OCI-M1 (cell line): Measurements from ENCODE around the gene NFKB1.

Source experiments
- DNase-seq: peaks from one replicate; lab custom pipeline; 2025; lab: John Stamatoyannopoulos, UW

The NFKB1 gene

DNA sequence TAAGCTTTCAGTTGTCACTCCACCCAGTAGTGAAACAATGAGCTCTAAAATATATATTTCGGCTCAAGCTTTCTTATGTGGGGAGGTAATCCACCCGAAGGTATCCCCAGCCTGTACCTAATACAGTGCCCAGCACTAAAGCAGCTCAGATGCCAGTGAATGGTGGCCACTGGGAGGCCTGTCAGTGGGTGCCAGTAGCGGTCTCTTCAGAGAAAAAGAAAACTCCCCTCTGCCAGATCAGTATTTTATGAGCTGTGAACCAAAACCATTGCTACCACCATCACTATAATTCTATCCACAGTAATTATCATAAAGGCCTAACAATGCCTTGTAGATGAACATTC lies 835 bp upstream of the NFKB1 start:
- DNase-seq: peak; percentile 67

GRCh38 chr4:102501447-102501696 lies 213 bp downstream of the NFKB1 start:
- peak; percentile 79 for DNase-seq

DNA sequence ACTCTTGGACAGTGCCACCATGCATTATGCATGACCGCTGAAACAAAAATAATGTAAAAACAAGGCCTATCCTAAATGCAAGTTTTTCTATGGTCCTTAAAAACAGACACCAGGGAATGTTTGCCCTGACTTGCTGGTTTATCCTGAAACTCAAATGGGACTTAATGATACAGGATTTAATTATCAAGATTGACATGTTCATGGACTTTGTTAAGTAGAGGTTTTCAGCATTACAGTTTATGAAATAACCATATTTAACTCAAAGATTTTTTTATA lies 1.3 kb downstream of the NFKB1 start:
- DNase-seq: no peak

DNA sequence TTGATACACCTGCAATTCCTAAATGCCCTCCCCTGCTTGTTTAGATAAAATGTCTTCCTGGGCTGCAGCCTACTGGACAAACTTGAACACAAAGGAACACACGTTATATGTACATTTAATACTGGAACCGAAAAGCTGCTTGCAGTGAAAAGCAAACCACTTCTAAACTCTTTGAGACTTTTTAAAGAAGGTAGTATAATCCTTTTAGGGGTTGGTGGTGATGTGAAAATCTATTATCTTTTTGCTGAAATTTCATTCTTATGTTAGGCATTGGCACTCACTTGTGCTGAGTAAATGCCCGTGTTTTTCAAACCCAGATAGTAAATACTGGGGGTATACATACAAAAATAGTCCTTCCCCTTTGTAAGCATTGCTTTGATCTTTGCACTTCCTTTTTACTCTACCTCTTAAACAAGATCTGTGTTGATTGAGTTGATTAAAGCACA lies 2.2 kb downstream of the NFKB1 start:
- DNase-seq: peak; percentile 57

- DNase-seq: peak; percentile 63
Observed at GRCh38 chr4:102503831-102504786, 3.0 kb downstream of the NFKB1 start.

GRCh38 chr4:102504941-102505340 lies 3.8 kb downstream of the NFKB1 start:
- DNase-seq: no peak

- DNase-seq: no peak
Observed at GRCh38 chr4:102505708-102506107, 4.5 kb downstream of the NFKB1 start.

DNA sequence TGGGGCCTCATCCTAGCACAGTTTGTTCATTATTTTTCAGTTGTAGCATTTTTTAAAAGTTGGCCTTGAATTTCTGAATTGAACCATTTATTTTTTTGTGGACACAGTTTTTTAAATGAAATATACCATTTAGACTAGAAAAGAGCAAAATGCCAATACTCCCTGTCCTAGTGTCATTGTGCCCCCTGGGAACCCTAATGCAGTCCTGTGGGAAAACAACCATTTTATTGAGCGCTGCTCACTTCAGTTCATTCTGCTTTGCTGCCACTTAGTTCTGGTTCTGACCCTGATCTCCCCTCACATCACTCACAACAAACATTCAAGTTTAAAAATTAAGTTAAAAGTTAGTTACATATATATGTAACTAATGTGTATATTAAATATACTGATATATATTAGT lies 5.4 kb downstream of the NFKB1 start:
- DNase-seq: no peak

- DNase-seq: no peak
Observed at GRCh38 chr4:102511830-102512605, 10.9 kb downstream of the NFKB1 start.

DNA sequence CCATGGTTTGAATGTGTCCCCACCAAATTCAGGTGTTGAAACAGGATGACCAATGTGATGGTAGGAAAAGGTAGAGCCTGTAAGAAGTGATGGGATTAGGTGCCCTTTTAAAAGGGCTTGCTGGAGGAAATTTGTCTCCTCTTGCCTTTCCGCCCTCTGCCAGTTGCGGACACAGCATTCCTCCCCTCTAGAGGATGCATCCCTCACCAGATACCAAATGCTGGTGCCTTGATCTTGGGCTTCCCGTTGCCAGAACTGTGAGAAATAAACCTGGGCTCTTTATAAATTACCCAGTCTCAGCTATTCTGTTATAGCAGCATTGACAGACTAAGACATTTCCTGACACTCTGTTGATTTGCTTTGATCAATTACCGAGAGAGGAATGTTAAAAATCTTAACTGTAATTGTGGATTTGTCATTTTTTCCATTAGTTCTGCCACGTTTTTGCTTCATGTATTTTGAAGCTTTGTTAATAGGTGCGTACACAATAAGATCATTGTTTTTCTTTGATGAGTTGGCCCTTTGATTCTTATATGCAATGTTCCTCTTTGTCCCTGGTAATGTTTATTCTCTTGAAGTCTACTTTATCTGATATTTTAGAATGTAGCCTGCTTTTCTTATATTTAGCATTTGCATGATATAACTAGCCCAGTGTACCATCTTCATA lies 13.3 kb downstream of the NFKB1 start:
- no peak for DNase-seq

- DNase-seq: no peak
Observed at GRCh38 chr4:102517753-102518152, 16.6 kb downstream of the NFKB1 start.

GRCh38 chr4:102518703-102519131 lies 17.6 kb downstream of the NFKB1 start:
- DNase-seq: peak; percentile 30

DNA sequence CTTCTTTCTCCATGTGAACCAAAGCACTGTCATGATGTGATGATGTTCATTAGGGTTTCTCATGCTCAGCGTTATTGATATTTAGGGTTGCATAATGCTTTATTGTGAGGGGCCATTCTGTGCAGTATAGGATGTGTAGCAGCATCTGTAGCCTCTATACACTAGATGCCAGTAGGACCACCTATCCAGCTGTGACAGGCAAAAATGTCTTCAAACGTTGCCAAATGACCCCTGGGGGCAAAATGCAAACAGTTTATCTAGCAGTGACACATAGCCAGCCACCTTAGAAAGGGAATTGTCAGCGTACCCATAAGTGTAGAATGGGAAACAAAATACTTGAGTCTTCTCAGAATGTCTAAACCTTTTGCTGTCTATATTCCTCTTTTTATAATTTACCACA lies 18.8 kb downstream of the NFKB1 start:
- DNase-seq: no peak

- DNase-seq: no peak
Observed at GRCh38 chr4:102521570-102521969, 20.4 kb downstream of the NFKB1 start.

GRCh38 chr4:102522031-102522440 lies 20.9 kb downstream of the NFKB1 start:
- no peak for DNase-seq

DNA sequence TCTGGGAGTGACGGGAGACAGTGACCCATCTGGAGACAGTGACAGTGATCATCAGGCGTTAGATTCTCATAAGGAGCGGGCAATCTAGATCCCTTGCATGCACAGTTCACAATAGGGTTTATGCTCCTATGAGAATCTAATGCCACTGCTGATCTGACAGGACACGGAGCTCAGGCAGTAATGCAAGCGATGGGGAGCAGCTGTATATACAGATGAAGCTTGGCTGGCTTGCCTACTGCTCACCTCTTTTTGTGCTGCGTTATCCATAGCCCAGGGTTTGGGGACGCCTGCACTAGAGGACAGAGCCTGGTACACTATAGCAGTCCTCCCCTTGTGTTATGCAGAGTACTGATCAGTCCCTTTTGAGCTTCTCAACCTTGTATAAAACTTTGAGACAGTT lies 23.5 kb downstream of the NFKB1 start:
- no peak for DNase-seq

DNA sequence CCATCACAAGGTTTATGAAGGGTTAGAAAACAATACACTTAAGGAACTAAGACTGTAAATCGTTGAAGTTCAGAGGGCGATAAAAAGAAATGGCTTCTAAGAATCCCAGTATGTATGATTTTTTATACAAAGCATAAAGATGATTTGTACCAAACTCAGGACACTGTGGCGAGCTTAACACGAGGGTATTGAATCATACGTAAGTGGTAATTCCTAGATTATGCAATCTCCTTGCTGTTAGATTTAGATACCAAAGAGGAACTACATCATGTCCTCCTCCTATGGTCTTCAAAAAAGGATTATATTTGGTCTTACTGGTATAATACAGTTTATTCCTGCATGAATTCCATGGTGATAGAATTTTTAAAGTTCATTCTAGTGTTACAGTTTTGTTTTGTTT lies 23.9 kb downstream of the NFKB1 start:
- DNase-seq: peak; percentile 91

- peak; percentile 61 for DNase-seq
Observed at GRCh38 chr4:102525504-102525903, 24.3 kb downstream of the NFKB1 start.

DNA sequence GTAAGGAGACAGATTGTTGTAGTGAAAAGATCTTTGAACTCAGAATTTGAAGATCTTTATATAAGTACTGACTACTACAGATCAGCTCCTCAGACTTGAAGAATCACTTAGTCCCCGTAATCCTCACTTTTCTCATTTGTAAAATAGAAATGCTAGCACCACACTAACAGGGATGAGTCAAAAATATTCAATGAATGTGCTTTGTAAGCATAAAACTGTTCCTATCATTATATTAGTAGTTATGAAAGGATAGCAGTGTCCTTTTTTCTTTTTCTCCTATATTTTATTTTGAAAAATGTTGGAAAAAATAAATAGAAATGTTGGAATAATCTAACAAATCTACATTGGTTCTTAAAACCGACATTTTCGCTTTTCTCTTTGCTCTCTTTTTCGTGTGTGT lies 25.4 kb downstream of the NFKB1 start:
- DNase-seq: no peak

DNA sequence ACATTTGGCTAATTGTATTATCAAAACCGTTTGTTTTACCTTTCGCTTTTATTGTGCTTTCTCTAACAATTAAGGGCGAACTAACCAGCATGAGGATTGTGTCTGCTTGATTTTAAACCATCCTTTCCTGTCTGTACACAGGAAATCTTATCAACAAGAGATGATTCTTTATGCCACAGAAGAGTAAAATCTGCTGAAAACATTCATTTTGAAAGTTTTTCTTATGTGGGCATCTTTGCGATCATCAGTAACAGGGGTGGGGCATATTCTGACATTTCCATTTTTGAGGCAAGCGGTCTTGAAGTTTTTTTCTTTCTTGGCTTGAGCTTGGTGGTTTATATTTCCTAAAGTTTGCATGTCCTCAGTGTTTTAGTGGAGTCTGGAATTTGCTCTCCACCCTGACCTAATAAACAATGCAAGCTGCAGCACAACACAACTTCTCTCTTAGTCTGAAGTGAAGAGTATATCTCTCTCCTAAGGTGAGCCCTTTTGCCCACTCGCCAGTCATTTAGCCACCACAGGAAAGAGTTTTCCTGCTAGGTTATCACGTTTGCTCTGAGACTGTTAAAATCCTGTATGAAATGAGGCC lies 26.6 kb downstream of the NFKB1 start:
- no peak for DNase-seq

- DNase-seq: no peak
Observed at GRCh38 chr4:102529977-102530376, 28.8 kb downstream of the NFKB1 start.

DNA sequence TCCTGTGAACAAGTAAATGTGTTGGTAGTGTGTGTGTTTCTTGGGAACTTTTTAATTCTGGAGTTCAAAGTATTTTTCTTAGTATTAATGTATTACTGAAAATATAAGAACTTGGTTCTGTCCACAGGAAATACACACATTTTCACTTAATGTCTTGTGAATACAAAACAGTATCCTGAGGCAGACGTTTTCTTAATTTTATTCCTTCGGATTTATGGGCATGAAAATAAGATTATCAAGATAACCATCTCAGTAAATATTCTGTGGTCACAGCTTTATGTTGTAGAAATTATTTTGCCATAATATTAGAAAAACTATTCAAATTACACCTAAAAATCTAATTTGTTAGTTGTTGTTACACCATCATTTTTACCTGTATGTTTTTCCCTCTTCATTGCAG lies 29.8 kb downstream of the NFKB1 start:
- DNase-seq: no peak

GRCh38 chr4:102531462-102531861 lies 30.3 kb downstream of the NFKB1 start:
- DNase-seq: no peak
